Neural crest cell (in vitro differentiated cells): ENCODE data around the gene PDCD2L. TPM values are rescaled to one million over a fixed set of nuclear protein-coding genes. Genes with fewer than 3 reads are reported as not detected.
A peak's percentile ranks its signal among the peaks of the same experiment; 100 is the strongest.

Source experiments
- DNase-seq: peaks from one replicate; pipeline ENCODE4 v3.0.0; 2021; ENCODE audit warnings: low read depth, mixed read lengths, low spot score
- H3K27ac Mint-ChIP-seq: one replicate; pipeline ENCODE4 v1.8.0; 2021; ENCODE audit warnings: mild to moderate bottlenecking, mixed read lengths; ENCODE audit not compliant: unreplicated experiment
- H3K27me3 Mint-ChIP-seq: 2 replicates; pipeline ENCODE4 v1.8.0; 2021; ENCODE audit warnings: low read depth, mild to moderate bottlenecking, mixed read lengths
- H3K36me3 Mint-ChIP-seq: 2 replicates; pipeline ENCODE4 v1.8.0; 2021; ENCODE audit warnings: low read depth, mild to moderate bottlenecking, mixed read lengths
- H3K4me1 Mint-ChIP-seq: 2 replicates; pipeline ENCODE4 v1.8.0; 2021; ENCODE audit warnings: mixed read lengths
- H3K4me3 Mint-ChIP-seq: one replicate; pipeline ENCODE4 v1.8.0; 2021; ENCODE audit warnings: mild to moderate bottlenecking, mixed read lengths
- H3K9me3 Mint-ChIP-seq: 2 replicates; pipeline ENCODE4 v1.8.0; 2021; ENCODE audit warnings: mixed read lengths
- long read RNA-seq: library from polyadenylated mRNA; unstranded; transcript quantifications from one replicate; pipeline ENCODE4 v2.0.0, GENCODE V29; 2020
- total RNA-seq: library from RNA; stranded (reverse); gene quantifications from 2 replicates; pipeline ENCODE4 v1.2.1, GENCODE V29; 2021
- TF ChIP-seq, protein P1 (sequence below): fragments of 200-600 bp; sonication (generic); conservative IDR thresholded peaks from 2 replicates; pipeline ENCODE4 v1.5.0; 2021; ENCODE audit warnings: antibody characterized with exemption, mild to moderate bottlenecking

Gene PDCD2L, protein sequence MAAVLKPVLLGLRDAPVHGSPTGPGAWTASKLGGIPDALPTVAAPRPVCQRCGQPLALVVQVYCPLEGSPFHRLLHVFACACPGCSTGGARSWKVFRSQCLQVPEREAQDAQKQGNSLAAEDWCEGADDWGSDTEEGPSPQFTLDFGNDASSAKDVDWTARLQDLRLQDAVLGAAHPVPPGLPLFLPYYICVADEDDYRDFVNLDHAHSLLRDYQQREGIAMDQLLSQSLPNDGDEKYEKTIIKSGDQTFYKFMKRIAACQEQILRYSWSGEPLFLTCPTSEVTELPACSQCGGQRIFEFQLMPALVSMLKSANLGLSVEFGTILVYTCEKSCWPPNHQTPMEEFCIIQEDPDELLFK
- total RNA-seq: 12.9 and 15.1 TPM in 2 replicates
- long read RNA-seq, transcript PDCD2L-201 (7 exons, 1,171 nt): major isoform, 12 of 13 reads
- long read RNA-seq, partial matches to known transcripts: 0 of 13 reads
- long read RNA-seq, other reads (novel, unspliced or antisense): 1 of 13 reads

DNA sequence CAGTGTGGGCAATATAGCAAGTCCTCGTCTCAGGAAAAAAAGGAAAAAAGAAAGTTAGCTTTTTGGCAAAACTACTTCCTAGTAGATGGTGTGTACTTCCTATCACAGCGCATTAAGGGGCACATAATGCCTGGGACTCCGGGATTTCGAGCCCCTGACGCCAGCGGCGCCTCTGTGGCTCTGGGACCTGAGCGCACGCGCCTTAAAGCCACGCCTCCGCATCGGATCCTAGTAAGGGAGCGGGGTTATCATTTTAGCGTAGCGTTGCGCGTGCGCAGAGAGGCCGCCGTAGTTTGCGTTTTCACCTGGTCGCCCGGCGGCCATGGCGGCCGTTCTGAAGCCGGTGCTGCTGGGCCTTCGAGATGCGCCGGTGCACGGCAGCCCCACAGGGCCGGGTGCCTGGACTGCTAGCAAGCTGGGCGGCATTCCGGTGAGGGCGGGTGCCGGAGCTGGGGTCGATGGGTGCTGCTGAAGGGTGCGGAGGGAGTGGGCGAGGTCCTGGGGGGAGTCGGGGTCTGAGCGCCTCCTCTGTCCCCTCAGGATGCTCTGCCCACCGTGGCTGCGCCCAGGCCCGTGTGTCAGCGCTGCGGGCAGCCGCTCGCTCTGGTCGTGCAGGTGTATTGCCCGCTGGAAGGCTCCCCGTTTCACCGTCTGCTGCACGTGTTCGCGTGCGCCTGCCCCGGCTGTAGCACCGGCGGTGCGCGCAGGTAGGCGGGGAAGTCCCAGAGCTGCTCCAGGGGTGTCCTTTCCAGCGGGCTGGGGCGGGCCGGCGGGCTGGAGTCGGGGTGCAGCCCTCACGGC lies at the start of gene PDCD2L:
Gene PDCD2L (plus strand): TSS at position 291 of the 801 bp plus-strand sequence. CDS start 32 bp downstream, at position 323.
- Mint-ChIP-seq H3K36me3 (peaks cover 5% of the 10 kb centered on the region), H3K4me3 (peak within 1 kb of the TSS; percentile 96), H3K9me3 (no peaks in the 10 kb centered on the region), H3K4me1 (peaks cover 7% of the 10 kb centered on the region), H3K27me3 (no peaks in the 10 kb centered on the region), H3K27ac (peak within 1 kb of the TSS; percentile 43)
- peak; percentile 87 for DNase-seq
- TF ChIP-seq, protein P1, sequence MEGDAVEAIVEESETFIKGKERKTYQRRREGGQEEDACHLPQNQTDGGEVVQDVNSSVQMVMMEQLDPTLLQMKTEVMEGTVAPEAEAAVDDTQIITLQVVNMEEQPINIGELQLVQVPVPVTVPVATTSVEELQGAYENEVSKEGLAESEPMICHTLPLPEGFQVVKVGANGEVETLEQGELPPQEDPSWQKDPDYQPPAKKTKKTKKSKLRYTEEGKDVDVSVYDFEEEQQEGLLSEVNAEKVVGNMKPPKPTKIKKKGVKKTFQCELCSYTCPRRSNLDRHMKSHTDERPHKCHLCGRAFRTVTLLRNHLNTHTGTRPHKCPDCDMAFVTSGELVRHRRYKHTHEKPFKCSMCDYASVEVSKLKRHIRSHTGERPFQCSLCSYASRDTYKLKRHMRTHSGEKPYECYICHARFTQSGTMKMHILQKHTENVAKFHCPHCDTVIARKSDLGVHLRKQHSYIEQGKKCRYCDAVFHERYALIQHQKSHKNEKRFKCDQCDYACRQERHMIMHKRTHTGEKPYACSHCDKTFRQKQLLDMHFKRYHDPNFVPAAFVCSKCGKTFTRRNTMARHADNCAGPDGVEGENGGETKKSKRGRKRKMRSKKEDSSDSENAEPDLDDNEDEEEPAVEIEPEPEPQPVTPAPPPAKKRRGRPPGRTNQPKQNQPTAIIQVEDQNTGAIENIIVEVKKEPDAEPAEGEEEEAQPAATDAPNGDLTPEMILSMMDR: no peak

DNA sequence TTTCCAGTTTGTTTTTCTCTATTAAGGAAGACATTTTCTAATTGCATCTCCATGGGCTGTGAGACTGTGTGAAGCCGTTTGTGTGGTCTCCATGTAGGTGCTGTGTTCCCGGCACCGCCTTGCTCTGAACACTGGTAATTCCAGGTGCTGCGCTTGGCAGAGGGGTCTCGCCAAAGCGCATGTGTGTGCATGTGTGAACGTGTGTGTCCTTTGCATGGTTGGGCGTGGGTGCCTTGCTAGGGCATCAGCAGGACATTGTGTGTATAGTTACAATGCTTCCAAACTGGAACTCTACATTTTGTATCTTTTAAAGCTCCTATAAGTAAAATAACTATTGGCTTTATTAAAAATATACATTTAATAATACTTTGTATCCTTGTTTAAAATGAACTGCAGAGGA lies 49.0 kb upstream of the PDCD2L start:
- Mint-ChIP-seq H3K27me3 (peaks cover 4% of the 10 kb centered on the region), H3K36me3 (no peaks in the 10 kb centered on the region), H3K4me1 (peaks cover 24% of the 10 kb centered on the region), H3K4me3 (no peak overlapping the region), H3K27ac (no peak overlapping the region), H3K9me3 (no peaks in the 10 kb centered on the region)
- TF ChIP-seq, protein P1: no peak
- DNase-seq: no peak

DNA sequence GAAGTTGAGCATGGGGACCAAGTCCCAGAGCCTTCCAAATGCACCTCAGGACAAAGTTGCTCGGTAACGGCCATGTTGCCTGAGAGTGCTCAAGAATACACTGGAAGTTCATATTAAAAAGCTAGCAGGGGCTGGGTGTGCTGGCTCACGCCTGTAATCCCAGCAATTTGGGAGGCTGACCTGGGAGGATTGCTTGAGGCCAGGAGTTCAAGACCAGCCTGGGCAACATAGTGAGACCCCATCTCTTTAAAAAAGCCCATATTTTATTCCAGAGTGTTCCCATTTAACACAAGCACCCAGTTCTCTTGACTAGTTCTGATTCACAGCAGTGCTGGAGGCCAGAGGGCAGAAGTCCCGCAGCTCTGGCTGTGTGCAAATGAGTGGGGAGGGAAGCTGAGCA lies 47.3 kb upstream of the PDCD2L start:
- peaks cover 27% of the 10 kb centered on the region for H3K4me1 Mint-ChIP-seq
- TF ChIP-seq, protein P1: no peak
- no peaks in the 10 kb centered on the region for H3K36me3 Mint-ChIP-seq
- H3K27ac Mint-ChIP-seq: no peak overlapping the region
- H3K9me3 Mint-ChIP-seq: no peaks in the 10 kb centered on the region
- no peak overlapping the region for H3K4me3 Mint-ChIP-seq
- no peak for DNase-seq
- H3K27me3 Mint-ChIP-seq: peaks cover 4% of the 10 kb centered on the region

DNA sequence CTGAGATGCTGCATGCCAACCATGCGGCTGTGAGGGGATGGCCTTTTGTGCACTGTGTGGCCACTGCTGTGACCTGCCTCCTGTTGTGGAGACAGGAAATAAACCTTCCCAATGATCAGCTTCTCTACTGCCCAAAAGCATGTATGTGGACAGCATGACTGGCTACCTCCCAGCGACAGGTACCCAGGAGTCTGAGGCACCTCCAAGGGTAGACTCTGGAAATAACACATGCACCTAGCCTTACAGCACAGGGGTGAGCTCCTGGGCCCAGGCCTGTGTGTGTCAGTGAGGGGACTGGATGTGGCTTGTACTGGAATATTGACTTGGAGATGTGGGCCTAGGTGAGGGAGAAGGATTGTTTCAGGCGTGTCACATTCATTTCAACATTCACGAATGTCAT lies 46.8 kb upstream of the PDCD2L start:
- no peaks in the 10 kb centered on the region for H3K36me3 Mint-ChIP-seq
- TF ChIP-seq, protein P1: no peak
- peaks cover 27% of the 10 kb centered on the region for H3K4me1 Mint-ChIP-seq
- H3K9me3 Mint-ChIP-seq: no peaks in the 10 kb centered on the region
- no peak for DNase-seq
- H3K27ac Mint-ChIP-seq: peak overlapping the region; percentile 37
- peak overlapping the region; percentile 54 for H3K4me3 Mint-ChIP-seq
- H3K27me3 Mint-ChIP-seq: peaks cover 4% of the 10 kb centered on the region

DNA sequence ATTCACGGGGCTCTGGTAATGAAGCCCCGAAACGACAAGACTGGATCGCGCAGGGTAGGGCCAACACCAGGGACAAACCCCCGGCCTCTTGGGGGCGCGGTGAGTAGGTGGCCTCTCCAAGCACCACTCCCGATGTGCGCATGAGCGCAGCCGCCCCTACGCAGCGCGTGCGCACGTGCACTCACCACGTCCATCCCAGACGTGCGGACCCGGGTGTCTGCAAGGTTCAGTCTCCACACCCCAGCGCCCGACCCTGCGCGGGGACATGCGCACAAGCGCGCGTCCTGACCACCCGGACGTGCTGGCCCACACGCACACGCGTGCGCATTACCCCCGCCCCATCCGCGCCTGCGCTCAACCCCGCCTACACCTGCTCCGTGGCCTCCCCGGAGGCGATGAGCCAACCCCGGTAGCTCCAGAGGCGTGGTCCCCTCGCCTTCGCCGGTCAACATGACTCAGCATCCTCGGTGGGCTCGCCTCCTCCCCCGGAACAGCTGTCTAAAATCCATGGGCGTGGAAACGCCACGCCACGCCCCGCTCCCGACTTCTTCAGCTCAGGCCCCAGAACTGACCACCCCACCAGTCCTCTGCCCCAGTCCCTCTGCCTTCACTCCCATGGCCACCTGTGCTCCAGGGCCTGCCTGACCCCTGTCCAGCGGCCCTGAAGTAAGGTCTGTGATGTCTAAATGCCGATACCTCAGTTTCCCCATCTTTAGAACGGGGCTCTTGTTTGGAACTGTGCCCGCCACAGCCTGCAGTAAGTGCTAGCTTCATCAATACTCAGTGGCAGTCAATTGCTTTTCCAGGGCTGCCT lies 44.9 kb upstream of the PDCD2L start:
- peak; percentile 86 for DNase-seq
- H3K9me3 Mint-ChIP-seq: no peaks in the 10 kb centered on the region
- TF ChIP-seq, protein P1: peak; percentile 64
- H3K27ac Mint-ChIP-seq: peak overlapping the region; percentile 94
- H3K4me1 Mint-ChIP-seq: peaks cover 33% of the 10 kb centered on the region
- H3K36me3 Mint-ChIP-seq: no peaks in the 10 kb centered on the region
- peaks cover 4% of the 10 kb centered on the region for H3K27me3 Mint-ChIP-seq
- peak overlapping the region; percentile 88 for H3K4me3 Mint-ChIP-seq
